DOHH2 (cell line): ENCODE data around the gene SLC22A4.

Source experiments
- H3F3A ChIP-seq: fragments of 200-600 bp; sonication (generic), shearing (Covaris generic); 2 replicates; pipeline ENCODE4 v1.6.0; 2016; ENCODE audit warnings: antibody characterized with exemption, mild to moderate bottlenecking; ENCODE audit not compliant: control insufficient read depth, insufficient read depth
- H3K27ac ChIP-seq: fragments of 200-600 bp; sonication (generic); 2 replicates; pipeline ENCODE4 v1.5.1; 2014; ENCODE audit warnings: low read depth, mild to moderate bottlenecking, low read length, moderate library complexity
- H3K27me3 ChIP-seq: fragments of 200-600 bp; sonication (generic); 2 replicates; pipeline ENCODE4 v1.6.1; 2014; ENCODE audit warnings: mild to moderate bottlenecking, low read length, mixed read lengths; ENCODE audit not compliant: control insufficient read depth
- H3K36me3 ChIP-seq: fragments of 200-600 bp; sonication (generic); 2 replicates; pipeline ENCODE4 v1.6.1; 2014; ENCODE audit warnings: mild to moderate bottlenecking, low read length, moderate library complexity, mixed read lengths; ENCODE audit not compliant: control insufficient read depth
- H3K4me1 ChIP-seq: fragments of 200-600 bp; sonication (generic); 2 replicates; pipeline ENCODE4 v1.6.1; 2014; ENCODE audit warnings: mild to moderate bottlenecking, low read length, mixed read lengths; ENCODE audit not compliant: control insufficient read depth
- H3K4me2 ChIP-seq: fragments of 200-600 bp; sonication (generic); 2 replicates; pipeline ENCODE4 v1.6.0; 2014; ENCODE audit warnings: mild to moderate bottlenecking, low read length, moderate library complexity
- H3K4me3 ChIP-seq: fragments of 200-600 bp; sonication (generic); 2 replicates; pipeline ENCODE4 v1.5.1; 2014; ENCODE audit warnings: mild to moderate bottlenecking, low read length, mixed read lengths
- H3K79me2 ChIP-seq: fragments of 200-600 bp; sonication (generic); 2 replicates; pipeline ENCODE4 v1.6.1; 2014; ENCODE audit warnings: mild to moderate bottlenecking, low read length, mixed read lengths; ENCODE audit not compliant: control insufficient read depth
- H3K9me2 ChIP-seq: fragments of 200-600 bp; sonication (generic); replicated peaks from 2 replicates; pipeline ENCODE4 v1.6.1; 2014; ENCODE audit warnings: mild to moderate bottlenecking, low read length, mixed read lengths; ENCODE audit not compliant: control insufficient read depth
- H3K9me3 ChIP-seq: fragments of 200-600 bp; sonication (generic); 2 replicates; pipeline ENCODE4 v1.6.1; 2014; ENCODE audit warnings: antibody characterized with exemption, low read length, mixed read lengths; ENCODE audit not compliant: control insufficient read depth, insufficient read depth
- H4K20me1 ChIP-seq: fragments of 200-600 bp; sonication (generic); 2 replicates; pipeline ENCODE4 v1.6.0; 2014; ENCODE audit warnings: low read depth, mild to moderate bottlenecking, antibody characterized with exemption, low read length, moderate library complexity; ENCODE audit not compliant: control insufficient read depth, insufficient read depth
- EZH2phosphoT487 ChIP-seq: fragments of 200-600 bp; sonication (generic); IDR thresholded peaks from 2 replicates; pipeline ENCODE4 v1.6.1; 2017; ENCODE audit warnings: borderline replicate concordance, mild to moderate bottlenecking, antibody characterized with exemption, low read length, moderate library complexity, mixed read lengths
- TF ChIP-seq, protein P1 (sequence below): fragments of 200-600 bp; sonication (generic); IDR thresholded peaks from one replicate; pipeline ENCODE4 v1.5.1; 2014; ENCODE audit warnings: antibody characterized with exemption, mild to moderate bottlenecking, low read depth, low read length; ENCODE audit not compliant: poor library complexity, severe bottlenecking

Gene SLC22A4

DNA sequence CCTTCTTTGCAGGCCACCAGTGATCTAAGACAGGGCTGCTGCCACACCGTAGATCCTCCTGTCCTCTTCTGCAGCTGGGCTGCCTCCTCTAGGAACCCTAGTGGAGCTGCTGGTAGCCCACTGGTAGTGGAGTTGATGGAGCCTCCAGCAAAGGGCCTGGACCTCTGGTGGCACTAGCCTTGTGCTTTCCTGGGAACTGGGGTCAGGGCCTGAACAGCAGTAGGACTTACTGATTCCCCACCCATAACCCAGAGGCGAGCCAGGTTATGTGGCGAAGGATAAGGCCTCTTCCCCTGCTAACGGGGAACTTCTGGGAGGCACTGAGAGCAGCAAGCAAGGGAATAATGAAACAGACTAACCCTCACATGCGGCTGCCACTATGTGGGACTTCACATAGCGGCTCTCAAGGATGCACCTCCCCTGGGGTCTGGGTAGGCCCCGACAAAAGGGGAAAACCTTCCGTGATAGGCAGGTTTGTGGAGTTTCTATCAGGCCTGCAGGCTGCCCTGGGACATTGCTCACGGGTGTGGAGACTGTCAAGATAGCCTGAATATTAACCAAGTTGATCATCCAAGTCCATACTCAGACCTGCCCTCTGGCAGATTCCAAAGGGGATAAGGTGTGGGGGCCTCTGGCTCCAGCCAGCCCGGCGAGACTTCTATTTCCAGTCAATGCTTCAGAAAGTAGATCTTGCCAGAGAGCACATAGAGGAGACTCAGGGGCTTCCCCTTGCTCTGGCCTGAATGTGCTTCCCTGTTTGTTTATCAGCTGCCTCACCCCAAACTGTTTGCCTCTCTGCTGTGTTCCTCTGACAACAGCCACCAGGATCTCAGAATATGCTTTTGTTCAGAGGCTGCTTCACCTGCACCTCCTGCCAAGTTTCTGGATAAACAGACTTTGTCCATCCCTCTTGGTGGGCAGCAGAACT lies 7.4 kb downstream of the SLC22A4 start:
- Histone ChIP-seq H3K36me3 (no peaks in the 10 kb centered on the region), H4K20me1 (no peaks in the 10 kb centered on the region), H3K4me2 (no peak overlapping the region), H3F3A (no peaks in the 10 kb centered on the region), H3K4me1 (no peaks in the 10 kb centered on the region), H3K27me3 (peaks cover 14% of the 10 kb centered on the region), H3K4me3 (no peak overlapping the region), H3K27ac (no peak overlapping the region), H3K79me2 (no peaks in the 10 kb centered on the region), H3K9me3 (no peaks in the 10 kb centered on the region), H3K9me2 (no peaks in the 10 kb centered on the region)
- TF ChIP-seq, protein P1, sequence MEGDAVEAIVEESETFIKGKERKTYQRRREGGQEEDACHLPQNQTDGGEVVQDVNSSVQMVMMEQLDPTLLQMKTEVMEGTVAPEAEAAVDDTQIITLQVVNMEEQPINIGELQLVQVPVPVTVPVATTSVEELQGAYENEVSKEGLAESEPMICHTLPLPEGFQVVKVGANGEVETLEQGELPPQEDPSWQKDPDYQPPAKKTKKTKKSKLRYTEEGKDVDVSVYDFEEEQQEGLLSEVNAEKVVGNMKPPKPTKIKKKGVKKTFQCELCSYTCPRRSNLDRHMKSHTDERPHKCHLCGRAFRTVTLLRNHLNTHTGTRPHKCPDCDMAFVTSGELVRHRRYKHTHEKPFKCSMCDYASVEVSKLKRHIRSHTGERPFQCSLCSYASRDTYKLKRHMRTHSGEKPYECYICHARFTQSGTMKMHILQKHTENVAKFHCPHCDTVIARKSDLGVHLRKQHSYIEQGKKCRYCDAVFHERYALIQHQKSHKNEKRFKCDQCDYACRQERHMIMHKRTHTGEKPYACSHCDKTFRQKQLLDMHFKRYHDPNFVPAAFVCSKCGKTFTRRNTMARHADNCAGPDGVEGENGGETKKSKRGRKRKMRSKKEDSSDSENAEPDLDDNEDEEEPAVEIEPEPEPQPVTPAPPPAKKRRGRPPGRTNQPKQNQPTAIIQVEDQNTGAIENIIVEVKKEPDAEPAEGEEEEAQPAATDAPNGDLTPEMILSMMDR = no peak
- no peak for TF ChIP-seq EZH2phosphoT487

DNA sequence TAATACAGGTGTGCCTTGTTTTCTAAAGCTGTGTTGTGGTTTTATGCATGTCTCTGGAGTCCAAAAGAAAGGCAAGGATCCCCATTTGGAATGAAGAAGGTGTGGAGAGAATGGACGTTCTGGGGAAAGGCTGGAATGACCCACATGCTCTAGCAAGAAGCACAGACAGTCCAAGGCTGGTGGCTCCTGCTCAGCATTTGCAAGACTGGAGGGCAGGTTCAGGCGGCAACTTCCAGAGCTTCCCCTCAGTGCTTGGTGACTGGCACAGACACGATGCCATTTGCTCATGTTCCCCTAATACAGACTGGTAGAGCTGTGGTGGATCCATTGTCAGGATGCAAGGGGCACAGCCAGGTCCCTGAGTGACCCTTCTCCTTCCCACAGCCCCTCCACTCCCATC lies 8.2 kb downstream of the SLC22A4 start:
- H3K79me2 ChIP-seq = no peaks in the 10 kb centered on the region
- H3K9me2 ChIP-seq = no peaks in the 10 kb centered on the region
- no peaks in the 10 kb centered on the region for H3K9me3 ChIP-seq

DNA sequence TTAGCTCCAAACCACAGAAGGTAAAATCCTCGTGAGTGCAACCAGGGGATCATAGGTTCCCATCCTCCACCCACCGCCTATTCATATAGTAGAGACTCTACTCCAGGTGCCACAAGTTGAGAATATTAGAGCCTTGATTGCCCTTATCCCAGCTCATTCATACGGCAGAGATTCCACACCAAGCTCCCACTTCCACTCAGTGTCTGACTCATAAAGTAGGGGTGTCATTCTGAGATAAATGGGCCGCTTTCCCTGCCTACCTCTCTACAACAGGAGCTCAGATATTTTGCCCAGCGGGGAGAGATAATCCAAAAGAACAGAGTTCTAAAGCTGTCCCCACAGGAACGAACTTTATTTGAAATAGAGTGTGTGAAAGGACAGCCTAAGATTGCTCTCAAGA lies 9.4 kb downstream of the SLC22A4 start:
- no peak overlapping the region for H3K4me3 ChIP-seq
- TF ChIP-seq, protein P1 = no peak
- no peak for TF ChIP-seq EZH2phosphoT487
- H3K9me2 ChIP-seq = no peaks in the 10 kb centered on the region
- H3K79me2 ChIP-seq = no peaks in the 10 kb centered on the region
- no peaks in the 10 kb centered on the region for H4K20me1 ChIP-seq
- H3K9me3 ChIP-seq = no peaks in the 10 kb centered on the region
- no peak overlapping the region for H3K4me2 ChIP-seq
- no peaks in the 10 kb centered on the region for H3K4me1 ChIP-seq
- H3K27me3 ChIP-seq = peaks cover 10% of the 10 kb centered on the region; the same call in 1 of the 2 replicates
- H3K36me3 ChIP-seq = no peaks in the 10 kb centered on the region
- H3F3A ChIP-seq = no peaks in the 10 kb centered on the region
- H3K27ac ChIP-seq = no peak overlapping the region

More for the DNA sequence above, 8.2 kb downstream of the SLC22A4 start:
- Histone ChIP-seq H3K4me2 (no peak overlapping the region), H4K20me1 (no peaks in the 10 kb centered on the region), H3K36me3 (no peaks in the 10 kb centered on the region), H3K4me1 (no peaks in the 10 kb centered on the region), H3K4me3 (no peak overlapping the region), H3K27ac (no peak overlapping the region), H3K27me3 (peaks cover 12% of the 10 kb centered on the region; the same call in 1 of the 2 replicates), H3F3A (no peaks in the 10 kb centered on the region)
- TF ChIP-seq, protein P1 = no peak
- TF ChIP-seq EZH2phosphoT487 = no peak
